Neutrophil (primary cell): ENCODE measurements around the gene SMC5.

Experiments used
- H3K27ac ChIP-seq: fragments of 200-600 bp; sonication (generic); 2 replicates; pipeline ENCODE4 v1.5.1; 2016; ENCODE audit warnings: mild to moderate bottlenecking, moderate library complexity
- H3K27me3 ChIP-seq: fragments of 200-600 bp; sonication (generic); 2 replicates; pipeline ENCODE4 v1.6.0; 2016; ENCODE audit warnings: mild to moderate bottlenecking
- H3K36me3 ChIP-seq: fragments of 200-600 bp; sonication (generic); 2 replicates; pipeline ENCODE4 v1.5.1; 2017
- H3K4me1 ChIP-seq, 2 experiments: fragments of 200-600 bp in 1 of 2; sonication (generic) in 1 of 2; 1 replicate in 1 of 2; 2 replicates in 1 of 2; pipeline versions ENCODE4 v1.5.1 to v1.6.1; 2013 to 2016; ENCODE audit warnings: low read depth in 1 of 2, low read length in 1 of 2, mild to moderate bottlenecking in 1 of 2, moderate library complexity in 1 of 2; ENCODE audit not compliant: control insufficient read depth in 1 of 2, insufficient read depth in 1 of 2
- H3K4me3 ChIP-seq, 2 experiments: fragments of 200-600 bp in 1 of 2; sonication (generic) in 1 of 2; 1 replicate in 1 of 2; 2 replicates in 1 of 2; pipeline ENCODE4 v1.5.1; 2013 to 2016; ENCODE audit warnings: low read depth in 1 of 2, low read length in 1 of 2, mild to moderate bottlenecking in 1 of 2, moderate library complexity in 1 of 2
- H3K9me3 ChIP-seq: fragments of 200-600 bp; sonication (generic); 2 replicates; pipeline ENCODE4 v1.5.1; 2016
- CTCF ChIP-seq: fragments of 200-600 bp; sonication (generic); IDR thresholded peaks from 2 replicates; pipeline ENCODE4 v1.5.1; 2016; ENCODE audit warnings: antibody characterized with exemption

SMC5 gene

DNA sequence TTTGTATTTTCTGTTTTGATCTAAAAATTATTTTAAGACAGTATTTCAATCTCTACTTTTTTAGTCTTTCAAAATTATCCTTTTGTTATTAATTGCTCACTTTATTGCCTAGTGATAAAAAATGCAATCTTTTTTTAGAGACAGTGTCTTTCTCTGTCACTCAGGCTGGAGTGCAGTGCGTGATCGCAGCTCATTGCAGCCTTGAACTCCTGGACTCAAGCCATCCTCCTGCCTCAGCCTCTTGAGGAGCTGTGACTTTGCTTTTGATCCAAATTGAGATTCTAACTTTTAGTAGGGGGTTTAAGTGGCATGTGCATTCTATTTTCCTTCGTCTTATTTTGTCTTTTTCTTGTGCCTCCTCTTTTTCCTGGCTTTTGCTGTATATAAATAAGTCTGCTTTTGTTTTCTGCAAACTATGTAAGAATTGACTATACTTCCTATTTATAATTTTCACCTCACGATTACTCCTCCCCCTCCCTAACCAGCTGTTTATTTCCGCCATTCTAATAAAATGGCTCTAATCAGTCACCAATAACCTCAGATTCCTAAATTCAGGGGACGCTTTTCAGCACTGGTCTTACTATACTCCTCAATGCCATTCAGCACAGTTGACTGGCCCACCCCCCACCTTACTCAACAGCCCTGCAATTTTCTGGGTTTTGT is 123.4 kb downstream of the SMC5 start:
- TF ChIP-seq CTCF, result no peak
- no peaks in the 10 kb centered on the region for H3K27me3 ChIP-seq
- H3K36me3 ChIP-seq, result no peaks in the 10 kb centered on the region
- H3K4me3 ChIP-seq, result no peak overlapping the region
- H3K9me3 ChIP-seq, result no peaks in the 10 kb centered on the region
- no peak overlapping the region for H3K27ac ChIP-seq
- no peaks in the 10 kb centered on the region for H3K4me1 ChIP-seq

GRCh38 chr9:70382709-70383605 is 124.2 kb downstream of the SMC5 start:
- H3K27ac ChIP-seq, result no peak overlapping the region
- no peak for TF ChIP-seq CTCF
- no peaks in the 10 kb centered on the region for H3K27me3 ChIP-seq
- no peaks in the 10 kb centered on the region for H3K36me3 ChIP-seq
- H3K9me3 ChIP-seq, result no peaks in the 10 kb centered on the region
- no peak overlapping the region for H3K4me3 ChIP-seq
- H3K4me1 ChIP-seq, result no peaks in the 10 kb centered on the region

DNA sequence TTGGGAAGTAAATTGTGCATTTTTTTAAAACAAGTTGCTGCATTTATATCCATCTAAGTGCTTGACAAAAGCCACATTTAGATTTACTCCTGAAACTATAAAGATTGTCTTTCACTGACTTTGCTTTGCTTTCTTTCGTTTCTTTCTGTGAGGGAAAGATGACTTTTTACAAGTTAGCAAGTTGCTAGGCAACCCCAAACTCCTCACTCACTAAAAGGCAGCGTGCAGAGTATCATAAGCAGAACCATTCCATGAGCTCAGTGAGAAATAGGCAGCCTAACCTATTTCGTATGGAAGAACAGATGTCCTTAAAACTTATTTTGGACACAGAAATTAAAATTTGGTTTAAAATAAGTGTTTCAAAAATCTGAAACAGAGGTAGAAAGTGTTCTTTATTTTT is 126.6 kb downstream of the SMC5 start:
- no peak for TF ChIP-seq CTCF
- Histone ChIP-seq H3K27ac (no peak overlapping the region), H3K27me3 (no peaks in the 10 kb centered on the region), H3K36me3 (no peaks in the 10 kb centered on the region), H3K4me1 (no peaks in the 10 kb centered on the region), H3K9me3 (no peaks in the 10 kb centered on the region), H3K4me3 (no peak overlapping the region)

DNA sequence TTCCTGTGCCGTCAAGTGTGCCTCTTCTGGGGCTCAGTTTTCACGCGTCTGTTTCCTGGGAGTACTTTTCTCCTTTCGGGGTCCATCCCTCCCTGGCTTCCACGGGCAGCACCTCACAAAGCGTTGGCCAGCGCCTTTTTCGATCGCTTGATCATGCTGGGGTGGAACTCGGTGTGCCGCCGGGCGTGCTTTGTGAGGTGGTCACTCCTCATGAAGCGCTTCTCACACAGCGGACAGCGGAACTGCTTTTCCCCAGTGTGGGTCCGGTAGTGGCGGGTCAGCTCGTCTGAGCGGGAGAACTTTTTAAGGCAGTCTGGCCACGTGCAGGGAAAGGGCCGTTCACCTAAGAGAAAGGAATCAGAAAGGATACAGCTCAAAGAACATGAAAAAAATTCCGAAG is 128.9 kb downstream of the SMC5 start:
- Histone ChIP-seq H3K36me3 (no peaks in the 10 kb centered on the region), H3K4me3 (no peak overlapping the region), H3K4me1 (no peaks in the 10 kb centered on the region), H3K27ac (no peak overlapping the region), H3K9me3 (no peaks in the 10 kb centered on the region), H3K27me3 (no peaks in the 10 kb centered on the region)
- TF ChIP-seq CTCF, result no peak

DNA sequence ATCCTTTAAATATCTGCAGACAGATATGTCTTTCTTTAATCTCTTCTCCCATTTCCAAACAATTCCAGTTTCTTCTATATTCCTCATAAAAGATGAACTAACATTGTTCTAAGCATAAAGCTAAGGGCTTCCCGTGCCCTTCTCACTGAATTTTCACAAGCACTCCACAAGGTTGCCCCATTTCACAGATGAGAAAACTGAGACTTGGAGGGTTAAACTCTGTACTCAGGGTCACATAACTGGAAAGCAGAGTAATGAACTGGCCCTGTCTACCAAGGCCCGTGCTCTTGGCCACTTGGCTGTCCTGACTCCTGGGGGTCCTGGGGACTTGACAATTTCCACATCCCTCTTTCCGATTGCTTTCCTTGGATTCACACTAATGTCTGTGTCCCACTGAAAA is 130.4 kb downstream of the SMC5 start:
- H3K27ac ChIP-seq, result no peak overlapping the region
- no peaks in the 10 kb centered on the region for H3K4me1 ChIP-seq
- no peaks in the 10 kb centered on the region for H3K36me3 ChIP-seq
- H3K27me3 ChIP-seq, result no peaks in the 10 kb centered on the region
- no peak for TF ChIP-seq CTCF
- H3K9me3 ChIP-seq, result no peaks in the 10 kb centered on the region
- H3K4me3 ChIP-seq, result no peak overlapping the region
